K562 (cell line): ENCODE results near the gene TLN1. TPM values are rescaled to one million over a fixed set of nuclear protein-coding genes. Genes with fewer than 3 reads are reported as not detected.
A peak's percentile ranks its signal among the peaks of the same experiment; 100 is the strongest.

Experiments used
- ARNT ChIP-seq, 2 experiments: fragments of 450-650 bp; IDR thresholded peaks; 2 replicates each; pipeline ENCODE4 v1.6.1; 2016; ENCODE audit warnings: mild to moderate bottlenecking in 1 of 2
- BRF2 ChIP-seq: IDR thresholded peaks from 3 replicates; pipeline ENCODE4 v1.6.1; 2011; ENCODE audit warnings: borderline replicate concordance, mild to moderate bottlenecking; ENCODE audit not compliant: insufficient read length, insufficient read depth
- FOXK1 ChIP-seq: sonication (generic); formaldehyde crosslinking; IDR thresholded peaks from 2 replicates; pipeline ENCODE4 v1.8.0; 2022; ENCODE audit warnings: missing genetic modification reagents, mild to moderate bottlenecking, borderline replicate concordance
- GTF3C2 ChIP-seq: IDR thresholded peaks from 3 replicates; pipeline ENCODE4 v1.6.1; 2011; ENCODE audit warnings: borderline replicate concordance, mild to moderate bottlenecking, moderate library complexity; ENCODE audit not compliant: insufficient read length; ENCODE audit errors: extremely low read depth
- HCFC1 ChIP-seq: IDR thresholded peaks from 2 replicates; pipeline ENCODE4 v1.6.1; 2012; ENCODE audit warnings: low read depth, low read length, improper control_type of control experiment
- HINFP ChIP-seq: fragments of 450-650 bp; conservative IDR thresholded peaks from 2 replicates; pipeline ENCODE4 v1.6.1; 2016; ENCODE audit warnings: missing genetic modification characterization, low read depth, mild to moderate bottlenecking, control low read depth, missing compliant biosample characterization
- MAX ChIP-seq: sonication (generic); formaldehyde crosslinking; IDR thresholded peaks from 2 replicates; pipeline ENCODE4 v1.9.0; 2022; ENCODE audit warnings: mild to moderate bottlenecking, missing genetic modification reagents
- MXD1 ChIP-seq: fragments of 250-450 bp; sonication (Bioruptor Pico); IDR thresholded peaks from 2 replicates; pipeline ENCODE4 v1.8.0; 2021; ENCODE audit warnings: borderline replicate concordance, mild to moderate bottlenecking, moderate library complexity; ENCODE audit not compliant: poor library complexity, severe bottlenecking
- NFRKB ChIP-seq: fragments of 450-650 bp; IDR thresholded peaks from 2 replicates; pipeline ENCODE4 v1.6.1; 2016; ENCODE audit warnings: low read depth
- PHB2 ChIP-seq: fragments of 450-650 bp; IDR thresholded peaks from 2 replicates; pipeline ENCODE4 v1.6.1; 2017; ENCODE audit warnings: low read depth
- POLR2H ChIP-seq: IDR thresholded peaks from 2 replicates; pipeline ENCODE4 v1.6.1; 2016; ENCODE audit warnings: missing genetic modification characterization, low read depth, mild to moderate bottlenecking, control low read depth, missing compliant biosample characterization, moderate library complexity
- POLR3G ChIP-seq: IDR thresholded peaks from 2 replicates; pipeline ENCODE4 v1.6.1; 2011; ENCODE audit not compliant: insufficient read length, insufficient replicate concordance; ENCODE audit errors: extremely low read depth
- PTBP1 ChIP-seq: fragments of 200-400 bp; formaldehyde crosslinking; IDR thresholded peaks from 2 replicates; pipeline ENCODE4 v1.6.1; 2017; ENCODE audit warnings: low read depth, low read length
- RBM14 ChIP-seq: fragments of 200-400 bp; formaldehyde crosslinking; IDR thresholded peaks from 2 replicates; pipeline ENCODE4 v1.6.1; 2018; ENCODE audit warnings: low read depth, mild to moderate bottlenecking, low read length, moderate library complexity, borderline replicate concordance; ENCODE audit not compliant: insufficient read depth
- RFX1 ChIP-seq: fragments of 450-650 bp; IDR thresholded peaks from 2 replicates; pipeline ENCODE4 v1.6.1; 2016; ENCODE audit warnings: mild to moderate bottlenecking, moderate library complexity
- UBTF ChIP-seq, 2 experiments: IDR thresholded peaks; 2 replicates each; pipeline ENCODE4 v1.6.1; 2012; ENCODE audit warnings: improper control_type of control experiment in 2 of 2, low read depth in 2 of 2, low read length in 2 of 2, borderline replicate concordance in 1 of 2
- ZNF212 ChIP-seq: fragments of 450-650 bp; formaldehyde crosslinking; IDR thresholded peaks from 2 replicates; pipeline ENCODE4 v1.4.0; 2020; ENCODE audit warnings: mild to moderate bottlenecking
- polyA plus RNA-seq, 8 experiments: library from polyadenylated mRNA; depleted of rRNA in 4 of 8; stranded (reverse) in 5 of 8; unstranded in 3 of 8; fragments of >200 nt; fragmentation: Nextera tagmentation in 2 of 8; fragmentation: Illumina TruSeq in 1 of 8; extraction: Ambion mirVana in 2 of 8; extraction: Trizol in 1 of 8; gene quantifications; 2 replicates each; pipeline versions ENCODE4 v1.2.1 to v1.2.3, GENCODE V29; 2011 to 2014; ENCODE audit warnings: inconsistent platforms in 1 of 8, missing spikeins in 1 of 8
- total RNA-seq, 7 experiments: library from RNA; depleted of rRNA in 6 of 7; stranded (reverse); fragments of >200 nt in 6 of 7; fragmentation: Illumina TruSeq in 2 of 7; extraction: Trizol in 2 of 7; gene quantifications; 2 replicates each; pipeline versions ENCODE4 v1.2.1 to v1.2.3, GENCODE V29; 2011 to 2021; ENCODE audit warnings: low replicate concordance in 1 of 7

TLN1 gene
- total and polyA plus RNA-seq, 9 of the 15 experiments (the other 6 are each of a cell fraction or from before 2014, with no cell fraction given): 3.6 to 240 (median 54.8) TPM

GRCh38 chr9:35657546-35658136 is 74.4 kb downstream of the TLN1 start, which contains the start of gene RMRP (continued):
- TF ChIP-seq POLR3G (peak; percentile 30), HINFP (tag) (peak; percentile 86), FOXK1 (CRISPR knock-in tag) (peak; percentile 59; the same call in 1 of the 2 replicates), MAX (CRISPR knock-in tag) (peak; percentile 98), BRF2 (peak; percentile 89), PTBP1 (0 out of 2 replicates have a peak, but pooled peaks have one; percentile 18), UBTF (IDR thresholded peaks at IDR 0.05; ENCODE audit: borderline replicate concordance in 1 of 2, low read depth in 2 of 2, low read length in 2 of 2) (peak; percentile 71 to 95; a peak in 3 of 4 replicates), RFX1 (peak; percentile 92), NFRKB (no peak), POLR2H (tag) (peak; percentile 99), GTF3C2 (peak; percentile 47), PHB2 (no peak), ZNF212 (CRISPR knock-in tag) (no peak), ARNT (IDR thresholded peaks at IDR 0.05) (peak; percentile 46 to 71; a peak in 1 of 4 replicates), MXD1 (peak; percentile 68), RBM14 (no peak), HCFC1 (peak; percentile 22; the same call in 1 of the 2 replicates)
